ENCODE measurements around the gene LRRC74B. TPM values are rescaled to one million over a fixed set of nuclear protein-coding genes. Genes with fewer than 3 reads are reported as not detected.

Gene LRRC74B, protein sequence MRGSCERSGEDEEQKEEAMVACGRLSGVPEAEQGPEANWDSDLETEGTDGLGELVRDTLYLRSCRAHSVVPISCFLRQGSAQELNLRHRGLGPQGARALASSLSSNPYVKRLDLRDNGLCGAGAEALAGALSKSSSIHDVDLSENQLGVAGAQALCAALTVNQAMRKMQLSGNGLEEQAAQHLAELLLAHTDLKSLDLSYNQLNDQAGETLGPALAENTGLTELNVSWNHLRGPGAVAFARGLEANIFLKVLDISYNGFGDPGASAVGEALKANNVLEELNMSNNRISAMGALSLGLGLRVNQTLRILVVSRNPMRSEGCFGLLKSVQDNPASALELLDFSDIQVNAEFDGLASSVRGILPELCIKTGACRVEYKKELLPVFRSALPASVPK
- 1 to 10 TPM in 1 of 2 donors, under 1 TPM in 1; 0.97 to 9.0 TPM for total RNA-seq
- 1 to 10 TPM; 1.9 to 2.7 TPM for polyA plus RNA-seq
- long read RNA-seq, donor 1 = 0 reads
- long read RNA-seq, donor 2 = 0 reads
- long read RNA-seq, donor 3 = 0 reads
- long read RNA-seq, donor 4 = 0 reads
- long read RNA-seq, donor 5 = 0 reads

DNA sequence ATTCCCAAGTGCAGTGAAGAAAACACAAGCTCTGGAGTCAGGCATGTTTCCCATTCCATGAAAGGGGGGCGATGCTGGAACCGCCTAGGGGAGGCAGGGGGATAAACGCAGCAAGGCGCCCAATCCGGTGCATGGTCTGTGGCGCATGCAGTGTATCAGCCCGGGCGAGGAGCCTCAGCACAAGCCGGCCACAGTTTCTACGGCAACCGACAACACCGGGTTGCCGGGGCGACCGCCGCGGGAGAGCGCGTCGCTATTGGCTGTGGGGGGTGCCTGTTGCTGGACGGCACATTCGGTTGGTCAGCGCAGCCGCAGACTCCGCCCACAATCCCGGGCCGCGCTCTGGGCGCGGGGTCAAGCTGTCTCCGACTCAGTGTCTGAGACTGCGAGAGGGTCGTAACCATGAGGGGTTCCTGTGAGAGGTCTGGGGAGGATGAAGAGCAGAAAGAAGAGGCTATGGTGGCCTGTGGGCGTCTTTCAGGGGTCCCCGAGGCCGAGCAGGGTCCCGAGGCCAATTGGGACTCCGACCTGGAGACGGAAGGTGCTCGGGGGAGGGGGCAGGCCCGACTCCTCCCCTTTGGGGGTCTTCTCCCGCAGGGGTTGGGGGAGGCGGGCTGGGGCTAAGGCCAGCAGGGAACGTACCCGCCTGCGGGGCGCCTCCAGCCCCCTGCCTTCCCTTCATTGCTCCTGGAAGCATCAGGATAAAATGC, at the start of gene LRRC74B:
TSS of gene LRRC74B (plus strand) at position 362 of the 710 bp plus-strand sequence. CDS start at position 403, 41 bp downstream.
- no peaks in the 10 kb centered on the region for H3K36me3 ChIP-seq (ENCODE audit: control insufficient read depth in 4 of 4, insufficient read depth in 4 of 4, low read length in 4 of 4)
- H3K9me3 ChIP-seq (ENCODE audit: control insufficient read depth in 4 of 4, insufficient read depth in 3 of 4, low read length in 3 of 4) = peaks cover 0 to 1% (median 0%) of the 10 kb centered on the region in 4 donors
- no peak within 1 kb of the TSS for H3K4me3 ChIP-seq
- peak; percentile 92 to 96 (median 92) for DNase-seq
- TF ChIP-seq, protein P1, sequence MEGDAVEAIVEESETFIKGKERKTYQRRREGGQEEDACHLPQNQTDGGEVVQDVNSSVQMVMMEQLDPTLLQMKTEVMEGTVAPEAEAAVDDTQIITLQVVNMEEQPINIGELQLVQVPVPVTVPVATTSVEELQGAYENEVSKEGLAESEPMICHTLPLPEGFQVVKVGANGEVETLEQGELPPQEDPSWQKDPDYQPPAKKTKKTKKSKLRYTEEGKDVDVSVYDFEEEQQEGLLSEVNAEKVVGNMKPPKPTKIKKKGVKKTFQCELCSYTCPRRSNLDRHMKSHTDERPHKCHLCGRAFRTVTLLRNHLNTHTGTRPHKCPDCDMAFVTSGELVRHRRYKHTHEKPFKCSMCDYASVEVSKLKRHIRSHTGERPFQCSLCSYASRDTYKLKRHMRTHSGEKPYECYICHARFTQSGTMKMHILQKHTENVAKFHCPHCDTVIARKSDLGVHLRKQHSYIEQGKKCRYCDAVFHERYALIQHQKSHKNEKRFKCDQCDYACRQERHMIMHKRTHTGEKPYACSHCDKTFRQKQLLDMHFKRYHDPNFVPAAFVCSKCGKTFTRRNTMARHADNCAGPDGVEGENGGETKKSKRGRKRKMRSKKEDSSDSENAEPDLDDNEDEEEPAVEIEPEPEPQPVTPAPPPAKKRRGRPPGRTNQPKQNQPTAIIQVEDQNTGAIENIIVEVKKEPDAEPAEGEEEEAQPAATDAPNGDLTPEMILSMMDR (IDR thresholded peaks at IDR 0.05; ENCODE audit: control extremely low read depth, extremely low read depth) = no peak
- H3K9ac ChIP-seq (ENCODE audit: insufficient read depth in 1 of 2, low read length in 2 of 2) = peak within 1 kb of the TSS; percentile 36 to 57
- H3K27ac ChIP-seq (ENCODE audit: low read depth in 1 of 2, low read length in 1 of 2) = no peak within 1 kb of the TSS
- H3K27me3 ChIP-seq (ENCODE audit: control insufficient read depth in 3 of 3, insufficient read depth in 3 of 3, low read length in 2 of 3) = no peaks in the 10 kb centered on the region
- WGBS, 2 donors = 7 to 9% methylated on average over 45 to 47 of the region's 47 CpGs
- H3K4me1 ChIP-seq (ENCODE audit: control insufficient read depth in 5 of 5, insufficient read depth in 5 of 5, low read length in 5 of 5) = peaks cover 0 to 13% (median 0%) of the 10 kb centered on the region in 5 donors
- ATAC-seq (ENCODE audit: insufficient read depth, low FRiP score) = peak; percentile 87

DNA sequence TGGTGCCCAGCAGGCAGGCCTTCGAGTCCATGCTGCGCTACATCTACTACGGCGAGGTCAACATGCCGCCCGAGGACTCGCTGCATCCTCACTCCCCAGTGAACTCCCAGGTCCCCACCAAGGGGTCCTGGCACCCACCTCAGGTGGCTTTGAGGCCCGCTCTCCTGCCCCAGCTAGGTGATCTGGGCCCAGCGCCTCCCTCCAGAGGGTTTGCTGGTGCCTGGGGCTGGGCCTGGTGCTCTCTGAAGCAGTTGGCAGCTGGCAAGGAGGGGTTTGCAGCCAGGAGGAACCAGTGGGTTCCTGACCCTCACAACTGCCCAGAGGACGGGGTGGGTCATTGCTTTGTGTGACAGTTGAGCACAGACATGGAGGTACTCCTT, 49.7 kb upstream of the LRRC74B start:
- Histone ChIP-seq H3K4me1 (ENCODE audit: control insufficient read depth in 5 of 5, insufficient read depth in 5 of 5, low read length in 5 of 5) (peaks cover 3 to 13% (median 9%) of the 10 kb centered on the region in 5 donors), H3K9ac (ENCODE audit: insufficient read depth in 1 of 2, low read length in 2 of 2) (no peak overlapping the region), H3K9me3 (ENCODE audit: control insufficient read depth in 4 of 4, insufficient read depth in 3 of 4, low read length in 3 of 4) (no peaks in the 10 kb centered on the region), H3K27me3 (ENCODE audit: control insufficient read depth in 3 of 3, insufficient read depth in 3 of 3, low read length in 2 of 3) (no peaks in the 10 kb centered on the region), H3K4me3 (no peak overlapping the region), H3K36me3 (ENCODE audit: control insufficient read depth in 4 of 4, insufficient read depth in 4 of 4, low read length in 4 of 4) (peaks cover 3 to 81% (median 11%) of the 10 kb centered on the region in 4 donors), H3K27ac (ENCODE audit: low read depth in 1 of 2, low read length in 1 of 2) (no peak overlapping the region)
- no peak for DNase-seq
- TF ChIP-seq, protein P1 (IDR thresholded peaks at IDR 0.05; ENCODE audit: control extremely low read depth, extremely low read depth) = no peak
- 96 to 98% methylated on average over 9 to 10 of the region's 10 CpGs for WGBS, 2 donors
- no peak for ATAC-seq (ENCODE audit: insufficient read depth, low FRiP score)

DNA sequence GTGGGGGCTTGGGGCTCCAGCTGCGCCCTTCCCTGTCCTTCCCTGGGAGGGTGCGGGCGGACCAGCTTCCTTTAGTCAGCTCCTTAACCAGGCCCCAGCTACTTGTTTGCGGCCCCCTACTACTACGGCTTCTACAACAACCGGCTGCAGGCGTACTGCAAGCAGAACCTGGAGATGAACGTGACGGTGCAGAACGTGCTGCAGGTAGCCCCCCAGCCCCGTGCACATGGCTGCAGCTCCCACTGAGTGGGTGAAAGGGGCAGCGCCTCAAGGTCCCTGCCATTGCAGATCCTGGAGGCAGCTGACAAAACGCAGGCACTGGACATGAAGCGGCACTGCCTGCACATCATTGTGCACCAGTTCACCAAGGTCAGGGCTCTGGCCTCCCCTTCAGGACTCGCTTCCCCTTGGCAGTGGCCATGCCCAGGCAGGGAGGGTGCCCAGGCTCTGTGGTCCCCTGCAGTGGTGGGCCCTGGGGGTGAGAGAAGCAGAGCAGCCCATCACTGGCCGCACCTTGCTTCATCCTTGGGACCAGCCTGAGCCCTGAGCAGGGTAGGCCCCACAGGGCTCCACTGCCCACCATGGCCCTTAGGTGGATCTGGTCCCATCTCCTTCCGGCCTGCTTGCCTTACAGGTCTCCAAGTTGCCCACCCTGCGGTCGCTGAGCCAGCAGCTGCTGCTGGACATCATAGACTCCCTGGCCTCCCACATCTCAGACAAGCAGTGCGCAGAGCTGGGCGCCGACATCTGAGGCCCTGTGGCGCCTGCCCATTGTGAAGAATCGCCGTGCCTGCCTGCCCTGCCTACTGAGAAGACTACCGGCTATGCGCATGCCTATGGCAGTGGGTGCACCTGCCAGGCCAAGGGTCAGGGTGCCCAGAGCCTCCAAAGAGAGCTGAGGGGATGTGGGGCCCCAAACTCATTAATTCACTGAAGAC, 48.9 kb upstream of the LRRC74B start:
- no peak overlapping the region for H3K9ac ChIP-seq (ENCODE audit: insufficient read depth in 1 of 2, low read length in 2 of 2)
- H3K4me3 ChIP-seq = no peak overlapping the region
- DNase-seq = no peak
- H3K9me3 ChIP-seq (ENCODE audit: control insufficient read depth in 4 of 4, insufficient read depth in 3 of 4, low read length in 3 of 4) = no peaks in the 10 kb centered on the region
- H3K27ac ChIP-seq (ENCODE audit: low read depth in 1 of 2, low read length in 1 of 2) = no peak overlapping the region
- H3K27me3 ChIP-seq (ENCODE audit: control insufficient read depth in 3 of 3, insufficient read depth in 3 of 3, low read length in 2 of 3) = no peaks in the 10 kb centered on the region
- H3K4me1 ChIP-seq (ENCODE audit: control insufficient read depth in 5 of 5, insufficient read depth in 5 of 5, low read length in 5 of 5) = peaks cover 3 to 16% (median 9%) of the 10 kb centered on the region in 5 donors
- peaks cover 3 to 74% (median 10%) of the 10 kb centered on the region in 4 donors for H3K36me3 ChIP-seq (ENCODE audit: control insufficient read depth in 4 of 4, insufficient read depth in 4 of 4, low read length in 4 of 4)
- TF ChIP-seq, protein P1 (IDR thresholded peaks at IDR 0.05; ENCODE audit: control extremely low read depth, extremely low read depth) = no peak
- 92 to 93% methylated on average over 27 of the region's 27 CpGs for WGBS, 2 donors
- no peak for ATAC-seq (ENCODE audit: insufficient read depth, low FRiP score)
